Measurements from ENCODE around the gene PRKAG3.

PRKAG3 gene

DNA sequence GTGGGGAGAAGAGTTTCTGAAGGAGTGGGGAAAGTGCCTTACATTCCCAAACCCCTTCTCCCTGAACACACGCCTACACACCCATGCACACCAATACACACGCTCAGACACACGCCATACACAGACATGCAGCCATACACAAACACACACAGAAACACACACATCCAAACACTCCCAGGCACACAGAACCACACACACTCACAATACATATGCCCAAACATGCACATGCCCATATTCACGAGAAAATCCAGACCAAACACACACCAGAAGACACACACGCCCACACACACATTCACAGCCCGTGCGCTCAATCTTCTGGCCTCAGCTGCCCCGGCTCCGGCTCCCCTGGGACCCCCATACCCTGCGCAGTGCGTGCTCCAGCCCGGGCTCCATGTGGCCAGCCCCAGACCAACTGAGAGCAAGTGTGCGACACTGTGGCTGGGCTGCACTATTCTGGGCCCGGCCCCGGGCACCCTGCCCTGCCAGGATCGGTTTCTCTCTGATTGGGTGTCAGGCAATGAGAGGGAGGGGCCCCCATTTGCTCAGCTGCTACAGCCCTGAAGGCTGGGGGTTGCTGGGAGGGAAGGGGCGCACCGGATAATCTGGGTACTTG is at the start of gene PRKAG3:
Gene PRKAG3 (minus strand): TSS at position 426 of the 613 bp plus-strand sequence.
- DNase-seq (ENCODE audit: low spot score) = no peak

DNA sequence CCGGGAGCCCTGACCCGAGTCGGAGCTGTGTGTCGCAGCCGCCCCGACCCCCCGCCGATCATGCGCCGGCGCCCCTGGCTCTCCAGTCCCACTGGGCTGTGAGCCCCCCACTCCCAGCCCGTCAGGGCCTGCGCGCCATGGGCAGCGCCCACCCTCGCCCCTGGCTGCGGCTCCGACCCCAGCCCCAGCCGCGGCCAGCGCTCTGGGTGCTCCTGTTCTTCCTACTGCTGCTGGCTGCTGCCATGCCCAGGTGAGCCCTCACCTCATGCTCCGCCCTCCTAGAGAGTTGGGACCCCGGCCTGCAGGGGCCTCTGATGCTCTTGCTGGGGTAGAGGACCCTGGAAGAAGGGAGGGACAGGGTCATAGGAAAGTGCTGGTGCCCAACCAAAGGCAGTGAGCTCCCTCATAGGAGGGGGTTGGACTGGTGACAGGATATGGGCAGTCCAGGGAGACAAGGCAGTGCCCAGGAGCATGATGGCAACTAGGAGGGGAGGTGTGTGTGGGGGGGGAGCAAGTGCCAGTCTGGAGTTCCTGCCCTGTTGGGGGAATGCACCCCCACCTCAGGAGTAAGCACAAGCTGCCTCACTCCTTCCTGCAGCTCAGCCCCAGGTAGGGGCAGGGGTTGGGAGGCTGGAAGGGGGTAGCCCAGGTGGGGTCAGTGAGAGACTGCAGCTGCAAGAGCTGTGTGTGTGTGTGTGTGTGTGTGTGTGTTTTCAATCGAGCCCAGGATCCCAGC is 49.4 kb upstream of the PRKAG3 start:
- no peak for DNase-seq (ENCODE audit: low spot score)

DNA sequence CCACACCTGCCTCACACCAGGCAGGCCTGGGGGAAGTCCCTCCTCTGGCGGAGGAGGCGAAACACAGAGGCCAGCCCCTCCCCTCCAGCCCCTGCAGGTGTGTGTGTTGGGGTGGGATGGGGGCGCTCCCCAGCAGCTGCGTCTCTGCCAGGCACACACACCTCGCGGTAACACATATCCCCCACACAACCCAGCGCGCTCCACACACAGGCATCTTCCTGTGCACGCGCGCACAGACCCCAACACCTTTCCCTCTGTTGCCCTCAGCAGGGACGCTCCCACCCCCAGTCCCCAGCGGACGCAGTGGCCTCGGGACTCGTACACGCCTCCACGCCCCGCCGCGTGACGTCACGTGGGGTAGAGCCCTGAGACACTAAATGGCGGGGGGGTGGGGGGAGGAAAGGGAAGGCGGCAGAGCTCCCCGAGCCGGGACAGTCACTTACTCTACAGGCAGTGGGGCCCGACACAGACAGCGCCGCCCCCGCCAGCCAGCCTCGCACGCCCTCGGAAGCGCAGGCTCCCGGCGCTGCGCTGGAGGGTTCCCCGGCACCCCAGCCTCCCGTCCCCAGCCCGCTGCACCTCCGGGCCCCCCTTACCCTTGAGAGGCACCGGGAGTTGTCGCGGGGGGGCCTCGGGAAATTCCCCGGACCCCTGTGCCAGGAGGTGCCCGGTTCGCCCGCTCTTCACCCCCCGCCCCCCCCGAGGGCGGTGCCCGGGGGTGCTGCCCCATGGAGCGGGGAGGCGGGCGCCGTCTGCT is 48.7 kb upstream of the PRKAG3 start, which contains the start of gene WNT10A:
Gene WNT10A (plus strand): TSS at position 751 of the 757 bp plus-strand sequence. CDS start 144 bp downstream, outside the sequence.
- no peak for DNase-seq (ENCODE audit: low spot score)

DNA sequence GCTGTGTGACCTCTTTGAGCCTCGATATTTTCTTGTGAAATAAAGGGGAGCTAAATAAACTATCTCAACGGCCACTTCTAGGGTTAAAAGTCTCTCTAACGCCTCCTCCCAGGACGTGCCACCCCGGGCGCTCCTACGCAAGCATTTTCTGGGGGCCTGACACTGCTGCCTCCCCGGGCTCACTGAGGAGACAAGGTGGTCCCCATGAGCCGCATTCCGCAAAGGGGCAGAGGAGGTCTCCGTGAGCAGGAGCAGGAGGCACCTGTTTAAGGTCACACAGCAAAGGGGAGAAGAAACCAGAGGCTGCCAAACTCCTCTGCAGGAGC is 48.1 kb upstream of the PRKAG3 start:
- no peak for DNase-seq (ENCODE audit: low spot score)

DNA sequence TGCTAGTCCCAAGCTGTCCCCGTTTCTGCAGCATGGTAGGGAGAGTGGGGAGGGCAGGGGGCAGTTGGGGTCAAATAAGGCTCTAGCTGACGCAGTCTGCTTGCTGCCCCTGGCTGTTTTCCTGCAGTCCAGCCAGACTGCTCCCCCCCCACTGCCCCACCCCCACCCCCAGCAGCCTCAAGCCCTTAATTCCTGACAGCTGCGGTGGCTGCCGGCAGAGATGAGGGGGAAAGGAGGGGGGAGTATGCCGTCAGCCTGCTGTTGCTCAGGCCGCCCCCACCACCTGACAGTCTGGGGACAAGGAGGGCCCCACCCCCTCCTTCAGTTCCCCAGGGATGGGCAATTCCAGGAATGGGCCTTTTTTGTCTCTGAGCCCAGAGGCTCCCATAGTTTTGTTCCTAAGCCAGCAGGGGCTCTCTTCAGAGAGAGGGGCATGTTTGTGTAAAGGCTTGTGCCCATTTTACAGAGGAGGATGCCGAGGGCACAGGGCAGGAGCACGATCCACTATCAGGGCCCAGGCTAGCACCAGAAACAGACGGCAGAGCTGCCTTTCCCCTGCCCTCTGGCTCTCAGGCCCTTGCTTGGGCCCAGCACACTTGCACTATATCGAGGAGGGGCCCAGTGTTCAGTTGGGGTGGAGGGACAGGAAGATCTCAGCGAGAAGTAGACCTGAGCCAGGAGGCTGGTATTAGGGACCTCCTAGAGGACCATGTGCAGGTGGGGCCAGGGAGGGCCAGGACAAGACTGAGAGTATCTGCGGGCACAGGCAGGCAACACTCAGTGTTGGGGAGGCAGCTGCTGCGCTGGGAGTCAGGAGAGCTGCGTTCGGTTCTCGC is 47.5 kb upstream of the PRKAG3 start:
- no peak for DNase-seq (ENCODE audit: low spot score)

DNA sequence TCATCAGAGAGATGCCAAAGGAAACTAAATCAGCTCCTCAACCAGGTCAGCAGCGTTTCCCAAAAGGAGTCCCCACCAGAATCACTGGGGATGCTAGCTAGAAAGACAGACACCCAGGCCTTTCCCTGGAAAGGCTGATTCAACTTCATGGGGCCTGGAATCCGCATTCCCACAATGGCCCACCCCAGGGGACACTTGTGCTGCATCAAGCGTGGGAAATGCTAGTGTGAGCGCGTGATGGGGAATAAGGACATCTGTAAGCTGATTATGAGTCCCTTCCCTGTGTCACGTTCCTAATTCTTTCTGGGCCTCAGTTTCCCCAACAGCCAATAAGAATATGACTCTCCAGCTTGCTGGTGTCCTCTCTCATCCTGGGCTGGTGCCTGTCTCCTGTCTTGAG is 46.9 kb upstream of the PRKAG3 start:
- DNase-seq (ENCODE audit: low spot score) = no peak

DNA sequence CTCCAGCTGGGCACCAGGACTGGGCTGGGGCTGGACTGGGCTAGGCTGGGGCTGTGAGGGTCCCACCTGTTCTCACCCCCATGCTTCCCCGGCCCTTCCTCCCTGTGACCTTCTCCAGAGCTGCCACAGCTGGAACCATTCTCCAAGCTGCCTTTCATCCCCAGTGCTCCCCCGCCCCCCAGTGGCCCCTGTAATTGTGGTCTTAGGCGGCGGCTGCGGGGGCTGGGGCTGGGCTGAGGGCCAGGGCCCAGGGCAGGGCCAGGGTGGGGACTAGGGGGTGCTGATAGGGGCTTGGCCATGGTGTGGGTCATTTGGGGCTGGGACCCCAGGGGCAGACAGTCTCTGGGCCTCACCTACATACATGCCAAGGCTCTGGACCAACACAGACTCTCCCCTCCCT is 46.3 kb upstream of the PRKAG3 start:
- no peak for DNase-seq (ENCODE audit: low spot score)

DNA sequence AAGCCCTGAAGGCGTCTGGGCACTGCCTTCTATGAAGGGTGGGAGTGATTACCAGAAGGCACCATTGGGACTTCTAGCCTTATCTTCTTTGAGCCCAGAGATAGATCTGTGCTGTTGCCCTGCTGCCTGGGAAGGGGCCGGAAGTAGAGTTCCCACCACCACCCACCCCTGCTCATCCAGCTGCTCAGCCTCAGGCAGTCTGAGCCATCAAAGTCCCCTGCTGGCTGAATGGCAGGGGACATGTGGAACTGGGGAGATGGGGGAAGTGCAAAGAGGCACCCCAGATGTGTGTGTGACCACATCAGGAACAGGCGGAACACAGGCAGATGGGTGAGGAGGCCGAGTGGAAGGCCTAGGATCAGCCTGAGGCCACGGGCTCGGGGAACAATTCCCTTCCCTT is 45.7 kb upstream of the PRKAG3 start:
- DNase-seq (ENCODE audit: low spot score) = no peak

DNA sequence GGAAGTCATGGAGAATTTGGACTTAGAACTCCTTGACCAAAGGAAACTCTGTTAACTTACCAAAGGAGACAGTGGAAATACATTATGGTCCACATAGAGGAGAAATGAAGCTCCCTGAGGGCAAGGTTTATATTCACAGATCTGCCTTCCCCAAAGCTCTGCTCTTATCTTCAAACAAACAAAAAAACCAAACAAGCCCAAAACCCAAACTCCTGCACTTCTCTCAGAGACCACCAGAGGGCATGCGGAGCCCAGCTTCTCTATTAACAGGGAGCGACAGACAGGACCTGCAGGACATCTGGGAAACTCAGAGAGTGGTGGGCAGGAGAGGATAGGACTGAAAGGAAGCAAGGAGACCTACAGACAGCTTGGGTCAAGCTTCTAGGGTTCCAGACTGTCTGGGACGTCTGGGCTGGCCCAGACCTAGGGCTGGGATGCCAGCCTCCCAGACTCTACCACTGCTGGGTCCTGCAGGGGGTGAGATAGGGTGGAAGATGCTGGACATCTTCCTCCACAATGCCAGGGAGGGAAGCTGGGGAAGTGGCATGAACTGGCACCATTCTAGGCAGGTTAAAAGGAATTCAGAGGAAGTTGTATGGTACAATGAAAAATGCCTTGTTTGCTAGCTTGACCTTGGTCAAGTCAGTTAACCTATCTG is 45.1 kb upstream of the PRKAG3 start:
- DNase-seq (ENCODE audit: low spot score) = peak; percentile 68

DNA sequence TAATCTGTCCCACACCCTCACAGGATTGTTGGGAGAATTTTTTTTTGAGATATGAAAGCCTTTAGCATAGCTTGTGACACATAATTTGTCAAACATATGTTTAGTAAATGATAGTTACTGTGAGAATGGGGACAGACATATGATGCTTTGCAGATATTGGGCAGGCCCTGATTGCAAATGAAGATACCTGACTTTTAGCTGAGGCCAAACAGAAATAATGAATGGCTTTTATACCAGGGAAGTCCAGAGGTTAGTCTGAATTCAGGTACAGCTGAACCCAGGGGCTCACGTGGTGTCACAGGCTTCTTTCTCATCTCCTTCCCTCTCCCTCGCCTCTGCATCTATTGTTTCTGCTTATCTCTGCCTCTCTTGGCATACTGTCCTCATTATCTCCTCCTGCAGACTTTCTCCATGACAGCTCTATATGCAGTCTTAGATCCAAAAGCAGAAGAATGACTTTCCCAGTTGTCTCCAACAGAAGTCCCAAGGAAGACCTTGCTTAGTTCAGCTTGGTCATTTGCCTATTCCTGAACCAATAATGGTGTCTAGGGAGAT is 44.2 kb upstream of the PRKAG3 start:
- DNase-seq (ENCODE audit: low spot score) = no peak

DNA sequence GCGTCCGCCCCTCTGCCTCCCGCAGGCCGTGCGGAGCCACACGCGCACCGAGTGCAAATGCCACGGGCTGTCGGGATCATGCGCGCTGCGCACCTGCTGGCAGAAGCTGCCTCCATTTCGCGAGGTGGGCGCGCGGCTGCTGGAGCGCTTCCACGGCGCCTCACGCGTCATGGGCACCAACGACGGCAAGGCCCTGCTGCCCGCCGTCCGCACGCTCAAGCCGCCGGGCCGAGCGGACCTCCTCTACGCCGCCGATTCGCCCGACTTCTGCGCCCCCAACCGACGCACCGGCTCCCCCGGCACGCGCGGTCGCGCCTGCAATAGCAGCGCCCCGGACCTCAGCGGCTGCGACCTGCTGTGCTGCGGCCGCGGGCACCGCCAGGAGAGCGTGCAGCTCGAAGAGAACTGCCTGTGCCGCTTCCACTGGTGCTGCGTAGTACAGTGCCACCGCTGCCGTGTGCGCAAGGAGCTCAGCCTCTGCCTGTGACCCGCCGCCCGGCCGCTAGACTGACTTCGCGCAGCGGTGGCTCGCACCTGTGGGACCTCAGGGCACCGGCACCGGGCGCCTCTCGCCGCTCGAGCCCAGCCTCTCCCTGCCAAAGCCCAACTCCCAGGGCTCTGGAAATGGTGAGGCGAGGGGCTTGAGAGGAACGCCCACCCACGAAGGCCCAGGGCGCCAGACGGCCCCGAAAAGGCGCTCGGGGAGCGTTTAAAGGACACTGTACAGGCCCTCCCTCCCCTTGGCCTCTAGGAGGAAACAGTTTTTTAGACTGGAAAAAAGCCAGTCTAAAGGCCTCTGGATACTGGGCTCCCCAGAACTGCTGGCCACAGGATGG is 42.0 kb upstream of the PRKAG3 start:
- no peak for DNase-seq (ENCODE audit: low spot score)

DNA sequence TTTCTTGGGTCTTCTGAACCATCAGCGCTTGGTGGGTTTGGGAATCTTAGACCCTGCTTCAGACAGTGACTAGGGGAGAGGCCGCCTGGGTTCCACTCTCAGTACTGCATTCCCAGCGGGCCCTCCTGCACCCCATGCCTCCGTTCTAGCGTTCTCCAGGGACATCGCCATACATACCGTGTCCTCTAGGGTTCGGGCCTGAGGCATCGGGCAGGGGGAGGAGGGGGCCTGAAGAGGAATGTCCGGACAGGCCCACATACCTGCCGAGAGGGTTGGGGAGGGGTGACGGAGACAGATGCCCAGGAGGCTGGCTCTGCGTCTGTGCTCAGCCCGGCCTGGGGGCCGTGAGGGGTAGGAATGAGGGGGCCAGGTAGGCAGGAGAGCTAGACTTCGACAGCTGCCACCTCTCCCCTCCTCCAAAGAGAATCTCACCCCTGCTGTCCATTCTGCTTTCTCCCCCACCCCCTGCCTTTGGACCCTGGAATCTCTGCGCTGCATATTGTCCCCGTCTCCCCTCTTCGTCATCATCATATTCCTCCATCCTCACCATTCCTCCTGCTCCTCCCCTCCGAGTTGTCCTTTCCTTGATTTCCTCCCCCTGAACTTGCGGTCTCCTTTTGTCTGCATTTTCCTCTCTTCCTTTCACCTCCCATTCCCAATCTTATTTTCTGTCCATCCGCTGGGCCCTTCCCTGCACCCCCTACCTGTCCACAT is 41.2 kb upstream of the PRKAG3 start:
- no peak for DNase-seq (ENCODE audit: low spot score)

DNA sequence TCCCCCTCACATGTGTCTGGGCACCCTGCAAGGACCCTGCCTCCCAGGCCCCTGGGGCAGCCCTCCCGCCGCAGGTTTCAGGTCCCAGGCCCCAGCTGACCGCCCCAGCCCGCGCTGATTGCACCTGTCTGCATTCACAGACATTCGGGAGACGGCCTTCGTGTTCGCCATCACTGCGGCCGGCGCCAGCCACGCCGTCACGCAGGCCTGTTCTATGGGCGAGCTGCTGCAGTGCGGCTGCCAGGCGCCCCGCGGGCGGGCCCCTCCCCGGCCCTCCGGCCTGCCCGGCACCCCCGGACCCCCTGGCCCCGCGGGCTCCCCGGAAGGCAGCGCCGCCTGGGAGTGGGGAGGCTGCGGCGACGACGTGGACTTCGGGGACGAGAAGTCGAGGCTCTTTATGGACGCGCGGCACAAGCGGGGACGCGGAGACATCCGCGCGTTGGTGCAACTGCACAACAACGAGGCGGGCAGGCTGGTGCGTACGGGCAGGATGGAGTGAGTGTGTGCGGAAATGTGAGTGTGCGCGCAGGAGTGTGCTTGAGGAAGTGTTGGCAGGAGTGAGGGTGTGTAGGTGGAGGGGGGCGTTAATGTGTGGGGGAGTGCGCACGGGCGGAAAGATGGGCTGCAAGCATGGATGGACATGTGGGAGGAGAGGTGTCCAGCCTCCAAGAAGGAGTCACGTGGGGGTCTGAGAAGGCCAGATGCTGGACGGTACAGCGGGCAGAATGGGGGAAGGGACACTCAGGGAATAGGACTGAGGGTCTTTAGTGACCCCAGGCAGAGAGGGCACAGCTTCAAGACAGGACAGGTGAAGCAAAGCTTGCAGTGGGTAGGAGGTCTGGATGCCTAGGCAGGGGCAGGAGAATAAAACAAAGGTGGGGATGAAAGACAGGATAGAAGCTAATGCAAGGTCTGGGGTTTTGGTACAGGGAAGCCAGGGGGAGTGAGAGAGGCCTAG is 40.0 kb upstream of the PRKAG3 start:
- DNase-seq (ENCODE audit: low spot score) = no peak

DNA sequence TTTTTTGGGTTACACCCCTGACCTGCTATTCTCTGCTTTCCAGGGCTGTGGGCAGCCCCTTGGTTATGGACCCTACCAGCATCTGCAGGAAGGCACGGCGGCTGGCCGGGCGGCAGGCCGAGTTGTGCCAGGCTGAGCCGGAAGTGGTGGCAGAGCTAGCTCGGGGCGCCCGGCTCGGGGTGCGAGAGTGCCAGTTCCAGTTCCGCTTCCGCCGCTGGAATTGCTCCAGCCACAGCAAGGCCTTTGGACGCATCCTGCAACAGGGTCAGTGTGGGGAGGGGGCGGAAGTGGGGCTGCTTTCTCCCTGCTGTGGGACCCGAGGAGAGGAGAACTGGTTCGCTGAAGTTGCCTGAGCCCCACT is 39.4 kb upstream of the PRKAG3 start:
- DNase-seq (ENCODE audit: low spot score) = no peak

DNA sequence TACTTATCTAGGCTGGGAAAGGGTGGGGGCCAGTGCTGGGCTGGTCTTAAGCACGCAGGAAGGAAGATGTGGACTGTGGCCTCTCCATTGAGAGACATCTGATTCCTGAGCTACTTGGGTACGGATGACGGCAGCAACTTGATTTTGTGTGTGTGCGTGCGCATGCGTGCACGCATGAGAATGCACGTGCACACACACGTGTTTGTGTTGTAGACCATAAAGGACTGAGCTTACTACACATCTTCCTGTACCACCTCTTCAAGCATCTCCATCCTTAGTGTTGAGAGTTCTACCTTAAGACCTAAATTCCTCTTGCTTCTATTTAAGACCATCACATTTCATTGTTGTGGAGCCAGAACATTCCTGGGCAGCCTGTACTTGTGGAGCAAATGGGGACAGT is 37.5 kb upstream of the PRKAG3 start:
- no peak for DNase-seq (ENCODE audit: low spot score)

DNA sequence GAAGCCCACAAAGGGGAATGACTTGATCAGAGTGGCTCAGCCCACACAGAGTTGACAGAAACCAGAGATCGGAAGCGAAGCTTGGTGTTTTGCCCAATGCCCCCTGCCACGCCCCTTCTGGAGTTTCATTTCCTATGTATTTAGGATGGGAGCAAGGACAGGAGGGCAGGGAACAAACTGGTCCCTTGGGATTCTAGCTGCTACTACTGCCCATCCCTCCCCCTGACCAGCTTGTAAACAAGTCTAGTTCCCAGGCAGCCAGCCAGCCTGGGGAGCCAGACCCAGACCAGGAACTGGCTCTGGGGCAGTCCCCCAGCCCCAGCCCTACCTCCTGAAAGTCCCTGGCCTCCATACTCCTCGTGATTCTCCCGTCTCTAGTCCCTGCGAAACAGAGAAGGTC is 36.3 kb upstream of the PRKAG3 start:
- DNase-seq (ENCODE audit: low spot score) = no peak

DNA sequence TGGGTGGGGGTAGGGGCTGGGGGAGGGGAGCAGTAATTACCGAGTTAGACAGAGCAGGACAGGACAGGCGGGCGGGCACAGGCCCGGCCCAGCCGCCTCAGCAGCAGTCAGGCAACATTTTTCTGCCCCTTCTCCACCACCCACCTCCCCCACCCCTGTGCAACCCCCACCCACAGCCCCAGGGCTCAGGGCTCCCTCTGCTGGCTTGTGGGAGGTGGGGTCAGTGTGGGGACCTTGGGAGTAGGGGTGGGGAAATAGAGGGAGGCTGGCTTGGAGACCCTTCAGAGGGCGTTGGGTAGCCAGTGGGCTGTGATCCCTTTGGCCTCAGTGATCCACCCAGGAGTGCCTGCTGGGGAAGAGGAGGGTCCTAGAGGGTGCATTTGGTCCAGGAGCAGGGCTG is 34.4 kb upstream of the PRKAG3 start:
- DNase-seq (ENCODE audit: low spot score) = no peak

DNA sequence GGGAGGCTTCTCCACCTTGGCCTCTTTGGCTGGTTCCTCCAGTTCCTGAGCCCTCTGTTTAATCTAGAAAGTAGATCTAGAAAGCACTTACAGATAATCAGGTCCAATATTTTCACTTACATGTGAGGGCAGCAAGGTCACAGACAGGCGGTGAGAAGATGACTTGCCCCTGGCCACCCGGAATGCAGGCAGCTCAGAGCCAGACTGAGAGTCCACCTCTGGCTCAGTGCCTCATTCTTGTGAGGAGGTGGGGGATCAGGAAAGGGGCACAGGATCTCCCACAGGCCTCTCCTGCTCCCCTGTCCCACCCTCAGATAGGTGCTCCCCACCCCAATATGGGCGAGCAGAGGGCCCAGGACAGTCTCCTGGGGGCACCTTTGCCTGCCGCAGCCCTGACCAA is 33.8 kb upstream of the PRKAG3 start:
- DNase-seq (ENCODE audit: low spot score) = no peak

DNA sequence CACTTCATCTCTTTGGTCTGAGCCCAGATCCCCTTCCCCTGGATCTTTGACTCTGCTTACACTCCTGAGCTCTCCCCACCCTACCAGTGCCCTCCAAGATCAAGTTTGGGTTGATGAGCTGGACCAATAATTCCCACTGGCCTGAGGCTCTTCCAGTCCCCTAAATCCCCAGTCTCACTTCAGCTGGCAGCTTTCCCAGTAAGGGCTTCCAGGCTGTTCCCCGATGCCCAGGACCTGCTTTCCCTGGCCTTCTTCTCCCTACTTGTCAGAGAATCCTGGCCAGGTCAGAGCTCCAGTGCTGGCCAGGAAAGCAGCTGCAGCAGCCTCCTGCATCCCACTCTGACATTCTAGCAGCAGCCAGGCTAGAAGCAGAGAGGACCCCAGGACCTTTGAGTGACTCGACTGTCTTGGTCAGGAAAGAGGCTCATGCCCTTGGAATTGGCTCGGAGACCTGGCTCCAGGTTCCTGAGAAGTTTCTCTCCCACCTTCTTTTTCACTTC is 31.5 kb upstream of the PRKAG3 start:
- DNase-seq (ENCODE audit: low spot score) = no peak

Measured in COLO829 (cell line).